ENCODE results near the gene XYLT1. TPM values are rescaled to one million over a fixed set of nuclear protein-coding genes. Genes with fewer than 3 reads are reported as not detected.

Gene XYLT1
- polyA plus RNA-seq, 1 of the 3 experiments (the other 2 are of a cell fraction) = 17.6 TPM

DNA sequence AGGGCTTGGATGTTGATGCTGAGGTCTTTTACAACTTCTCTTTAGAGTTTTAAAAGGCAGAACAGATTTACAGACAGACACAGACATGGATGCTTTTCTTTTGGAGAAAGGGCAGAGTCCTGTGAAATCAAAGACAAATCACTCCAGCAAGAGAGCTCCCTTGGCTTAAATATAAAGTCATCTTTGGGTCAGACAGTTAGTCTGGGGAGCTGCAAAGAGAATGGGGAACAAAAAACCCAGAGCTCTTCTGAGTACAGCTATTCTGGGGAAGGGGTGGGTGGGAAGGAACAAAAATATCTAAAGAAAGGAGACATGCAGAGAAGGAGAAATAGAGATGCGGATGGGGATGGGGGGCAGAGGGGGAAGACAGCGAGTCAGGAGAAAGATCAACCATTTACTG, 266.6 kb downstream of the XYLT1 start (continued):
- TF ChIP-seq TAF1 (IDR thresholded peaks at IDR 0.05; ENCODE audit: borderline replicate concordance, low read depth, low read length) (no peak), RCOR1 (IDR thresholded peaks at IDR 0.05; ENCODE audit: low read length) (no peak), YY1 (IDR thresholded peaks at IDR 0.05; ENCODE audit: low read depth) (no peak), ZBTB33 (IDR thresholded peaks at IDR 0.05; ENCODE audit: borderline replicate concordance, low read depth) (no peak), JUND (IDR thresholded peaks at IDR 0.05) (no peak)

- peaks cover 92% of the 10 kb centered on the region for H3K79me2 ChIP-seq (ENCODE audit: insufficient read depth)
- H3K4me2 ChIP-seq = no peak overlapping the region
- no peaks in the 10 kb centered on the region for H3K27me3 ChIP-seq (ENCODE audit: insufficient read depth)
- H4K20me1 ChIP-seq (ENCODE audit: insufficient read depth) = peaks cover 97% of the 10 kb centered on the region
- CTCF ChIA-PET = interaction anchor here (1.0 kb wide), 1 partner anchor 14 kb away, joined by 3 read pairs; no protein-coding TSS in a partner anchor
- peaks cover 0 to 7% of the 10 kb centered on the region in 2 experiments; a peak in 1 of 4 replicates for H3K4me1 ChIP-seq (ENCODE audit: control insufficient read depth in 1 of 2, insufficient read depth in 2 of 2, low read depth in 1 of 2, low read length in 1 of 2)
- no peaks in the 10 kb centered on the region for H3K9me3 ChIP-seq
- H3F3A ChIP-seq (replicated peaks; ENCODE audit: insufficient read depth) = peaks cover 13% of the 10 kb centered on the region
- POLR2A ChIA-PET = no interaction called here
- 83% methylated on average over 1 of the region's 1 CpG for WGBS (ENCODE audit: low lambda C conversion rate)
- no peak overlapping the region for H3K9ac ChIP-seq
- H3K4me3 ChIP-seq (ENCODE audit: low read depth in 2 of 2, low read length in 1 of 2) = no peak overlapping the region
- no peak overlapping the region for H2AFZ ChIP-seq (ENCODE audit: low read depth)
- TF ChIP-seq CHD2 (IDR thresholded peaks at IDR 0.05; ENCODE audit: low read length, partially characterized antibody) (no peak), GABPA (IDR thresholded peaks at IDR 0.05; ENCODE audit: low read depth) (no peak), EZH2phosphoT487 (IDR thresholded peaks at IDR 0.05; ENCODE audit: borderline replicate concordance, low read depth) (no peak), IRF3 (IDR thresholded peaks at IDR 0.05; ENCODE audit: low read depth, low read length) (no peak)
- H3K9me2 ChIP-seq = no peaks in the 10 kb centered on the region
- DNase-seq = no peak
- no peak overlapping the region for H3K27ac ChIP-seq (ENCODE audit: low read depth in 2 of 2, low read length in 1 of 2)
- peaks cover 0 to 34% of the 10 kb centered on the region in 2 experiments for H3K36me3 ChIP-seq (replicated peaks in 1 of 2; ENCODE audit: control insufficient read depth in 1 of 2, insufficient read depth in 2 of 2, low read length in 1 of 2)
Observed at GRCh38 chr16:17203424-17203823, 267.3 kb downstream of the XYLT1 start.

DNA sequence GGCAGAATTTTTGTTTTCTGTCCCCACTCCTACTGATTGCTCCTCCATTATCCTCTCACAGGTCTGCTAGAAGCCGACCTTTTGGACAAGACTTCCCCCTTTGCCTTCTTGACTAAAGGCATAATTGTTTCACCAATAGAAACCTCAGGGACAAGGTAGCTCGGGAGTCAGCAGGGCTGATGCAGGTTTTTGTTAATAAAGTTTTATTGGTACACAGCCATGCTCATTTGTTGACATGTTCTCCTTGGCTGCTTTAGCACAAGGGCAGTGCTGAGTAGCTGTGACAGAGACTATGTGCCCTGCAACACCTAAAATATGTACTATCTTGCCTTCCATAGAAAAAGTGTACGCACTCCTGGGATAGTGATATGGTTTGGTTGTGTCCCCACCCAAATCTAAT, 271.6 kb downstream of the XYLT1 start:
- Histone ChIP-seq H3K79me2 (ENCODE audit: insufficient read depth) (peaks cover 77% of the 10 kb centered on the region), H3K27me3 (ENCODE audit: insufficient read depth) (no peaks in the 10 kb centered on the region), H3K4me3 (ENCODE audit: low read depth in 2 of 2, low read length in 1 of 2) (no peak overlapping the region), H3K4me2 (no peak overlapping the region), H3K4me1 (ENCODE audit: control insufficient read depth in 1 of 2, insufficient read depth in 2 of 2, low read depth in 1 of 2, low read length in 1 of 2) (no peaks in the 10 kb centered on the region), H2AFZ (ENCODE audit: low read depth) (no peak overlapping the region), H3K27ac (ENCODE audit: low read depth in 2 of 2, low read length in 1 of 2) (no peak overlapping the region), H3K9ac (no peak overlapping the region), H3K9me2 (no peaks in the 10 kb centered on the region), H4K20me1 (ENCODE audit: insufficient read depth) (peaks cover 86% of the 10 kb centered on the region), H3F3A (replicated peaks; ENCODE audit: insufficient read depth) (peaks cover 34% of the 10 kb centered on the region), H3K36me3 (replicated peaks in 1 of 2; ENCODE audit: control insufficient read depth in 1 of 2, insufficient read depth in 2 of 2, low read length in 1 of 2) (peaks cover 15 to 65% of the 10 kb centered on the region in 2 experiments), H3K9me3 (no peaks in the 10 kb centered on the region)
- POLR2A ChIA-PET = no interaction called here
- TF ChIP-seq FOXJ3 (CRISPR knock-in tag; IDR thresholded peaks at IDR 0.05) (no peak), SIN3A (IDR thresholded peaks at IDR 0.05; ENCODE audit: borderline replicate concordance, low read depth, low read length) (no peak), CHD2 (IDR thresholded peaks at IDR 0.05; ENCODE audit: low read length, partially characterized antibody) (no peak), USF2 (IDR thresholded peaks at IDR 0.05; ENCODE audit: borderline replicate concordance, low read depth, low read length) (no peak), NFIC (IDR thresholded peaks at IDR 0.05; ENCODE audit: borderline replicate concordance) (no peak), JUND (IDR thresholded peaks at IDR 0.05) (no peak), TEAD4 (IDR thresholded peaks at IDR 0.05; ENCODE audit: borderline replicate concordance, insufficient read depth) (no peak), IRF3 (IDR thresholded peaks at IDR 0.05; ENCODE audit: low read depth, low read length) (no peak), RXRA (IDR thresholded peaks at IDR 0.05; ENCODE audit: borderline replicate concordance, low read depth) (no peak), YY1 (IDR thresholded peaks at IDR 0.05; ENCODE audit: low read depth) (no peak)
- TF ChIP-seq, protein P1, sequence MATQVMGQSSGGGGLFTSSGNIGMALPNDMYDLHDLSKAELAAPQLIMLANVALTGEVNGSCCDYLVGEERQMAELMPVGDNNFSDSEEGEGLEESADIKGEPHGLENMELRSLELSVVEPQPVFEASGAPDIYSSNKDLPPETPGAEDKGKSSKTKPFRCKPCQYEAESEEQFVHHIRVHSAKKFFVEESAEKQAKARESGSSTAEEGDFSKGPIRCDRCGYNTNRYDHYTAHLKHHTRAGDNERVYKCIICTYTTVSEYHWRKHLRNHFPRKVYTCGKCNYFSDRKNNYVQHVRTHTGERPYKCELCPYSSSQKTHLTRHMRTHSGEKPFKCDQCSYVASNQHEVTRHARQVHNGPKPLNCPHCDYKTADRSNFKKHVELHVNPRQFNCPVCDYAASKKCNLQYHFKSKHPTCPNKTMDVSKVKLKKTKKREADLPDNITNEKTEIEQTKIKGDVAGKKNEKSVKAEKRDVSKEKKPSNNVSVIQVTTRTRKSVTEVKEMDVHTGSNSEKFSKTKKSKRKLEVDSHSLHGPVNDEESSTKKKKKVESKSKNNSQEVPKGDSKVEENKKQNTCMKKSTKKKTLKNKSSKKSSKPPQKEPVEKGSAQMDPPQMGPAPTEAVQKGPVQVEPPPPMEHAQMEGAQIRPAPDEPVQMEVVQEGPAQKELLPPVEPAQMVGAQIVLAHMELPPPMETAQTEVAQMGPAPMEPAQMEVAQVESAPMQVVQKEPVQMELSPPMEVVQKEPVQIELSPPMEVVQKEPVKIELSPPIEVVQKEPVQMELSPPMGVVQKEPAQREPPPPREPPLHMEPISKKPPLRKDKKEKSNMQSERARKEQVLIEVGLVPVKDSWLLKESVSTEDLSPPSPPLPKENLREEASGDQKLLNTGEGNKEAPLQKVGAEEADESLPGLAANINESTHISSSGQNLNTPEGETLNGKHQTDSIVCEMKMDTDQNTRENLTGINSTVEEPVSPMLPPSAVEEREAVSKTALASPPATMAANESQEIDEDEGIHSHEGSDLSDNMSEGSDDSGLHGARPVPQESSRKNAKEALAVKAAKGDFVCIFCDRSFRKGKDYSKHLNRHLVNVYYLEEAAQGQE (IDR thresholded peaks at IDR 0.05; ENCODE audit: low read depth, low read length) = no peak
- DNase-seq = no peak
- WGBS (ENCODE audit: low lambda C conversion rate) = 78% methylated on average over 3 of the region's 3 CpGs
- CTCF ChIA-PET = interaction anchor here (1.4 kb wide), 1 partner anchor 269 kb away, joined by 4 read pairs; no protein-coding TSS in a partner anchor

Data from SK-N-SH (cell line).